NB4 (cell line): Measurements from ENCODE around the gene ACE.
"Not testable (repeated sequence)": the region's sequence is repeated elsewhere in the genome, so short reads cannot be mapped to it uniquely, and the experiment has no call there.

Source experiments
- DNase-seq: peaks from one replicate; pipeline ENCODE4 v3.0.0; 2010; ENCODE audit warnings: low read depth
- H3K4me3 ChIP-seq: one replicate; pipeline ENCODE4 v1.5.1; 2011; ENCODE audit warnings: mild to moderate bottlenecking, low read depth, low read length, moderate library complexity
- MYC ChIP-seq: IDR thresholded peaks from 2 replicates; pipeline ENCODE4 v1.6.1; 2011; ENCODE audit warnings: low read depth, low read length
- POLR2A ChIP-seq: IDR thresholded peaks from 2 replicates; pipeline ENCODE4 v1.6.1; 2011; ENCODE audit warnings: mild to moderate bottlenecking; ENCODE audit not compliant: insufficient read length; ENCODE audit errors: extremely low read depth
- TF ChIP-seq, protein P1 (sequence below): IDR thresholded peaks from 2 replicates; pipeline ENCODE4 v1.6.1; 2011; ENCODE audit warnings: low read depth, low read length
- TF ChIP-seq, protein P2 (sequence below): IDR thresholded peaks from one replicate; pipeline ENCODE4 v1.5.1; 2012; ENCODE audit warnings: low read depth, low read length

The ACE gene

GRCh38 chr17:63458478-63458877 is 18.4 kb upstream of the ACE start:
- H3K4me3 ChIP-seq = no peak overlapping the region
- no peak for DNase-seq
- no peak for TF ChIP-seq MYC
- no peak for TF ChIP-seq POLR2A
- TF ChIP-seq, protein P1, sequence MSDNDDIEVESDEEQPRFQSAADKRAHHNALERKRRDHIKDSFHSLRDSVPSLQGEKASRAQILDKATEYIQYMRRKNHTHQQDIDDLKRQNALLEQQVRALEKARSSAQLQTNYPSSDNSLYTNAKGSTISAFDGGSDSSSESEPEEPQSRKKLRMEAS = no peak
- TF ChIP-seq, protein P2, sequence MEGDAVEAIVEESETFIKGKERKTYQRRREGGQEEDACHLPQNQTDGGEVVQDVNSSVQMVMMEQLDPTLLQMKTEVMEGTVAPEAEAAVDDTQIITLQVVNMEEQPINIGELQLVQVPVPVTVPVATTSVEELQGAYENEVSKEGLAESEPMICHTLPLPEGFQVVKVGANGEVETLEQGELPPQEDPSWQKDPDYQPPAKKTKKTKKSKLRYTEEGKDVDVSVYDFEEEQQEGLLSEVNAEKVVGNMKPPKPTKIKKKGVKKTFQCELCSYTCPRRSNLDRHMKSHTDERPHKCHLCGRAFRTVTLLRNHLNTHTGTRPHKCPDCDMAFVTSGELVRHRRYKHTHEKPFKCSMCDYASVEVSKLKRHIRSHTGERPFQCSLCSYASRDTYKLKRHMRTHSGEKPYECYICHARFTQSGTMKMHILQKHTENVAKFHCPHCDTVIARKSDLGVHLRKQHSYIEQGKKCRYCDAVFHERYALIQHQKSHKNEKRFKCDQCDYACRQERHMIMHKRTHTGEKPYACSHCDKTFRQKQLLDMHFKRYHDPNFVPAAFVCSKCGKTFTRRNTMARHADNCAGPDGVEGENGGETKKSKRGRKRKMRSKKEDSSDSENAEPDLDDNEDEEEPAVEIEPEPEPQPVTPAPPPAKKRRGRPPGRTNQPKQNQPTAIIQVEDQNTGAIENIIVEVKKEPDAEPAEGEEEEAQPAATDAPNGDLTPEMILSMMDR = no peak

- TF ChIP-seq POLR2A (no peak), MYC (no peak)
- TF ChIP-seq, protein P1 = no peak
- TF ChIP-seq, protein P2 = no peak
- no peak overlapping the region for H3K4me3 ChIP-seq
- DNase-seq = no peak
These were observed 16.8 kb upstream of the ACE start for GRCh38 chr17:63460018-63460417.

GRCh38 chr17:63463771-63464170 is 13.1 kb upstream of the ACE start:
- TF ChIP-seq, protein P2 = no peak
- TF ChIP-seq, protein P1 = no peak
- TF ChIP-seq MYC (no peak), POLR2A (no peak)
- no peak for DNase-seq
- H3K4me3 ChIP-seq = no peak overlapping the region

DNA sequence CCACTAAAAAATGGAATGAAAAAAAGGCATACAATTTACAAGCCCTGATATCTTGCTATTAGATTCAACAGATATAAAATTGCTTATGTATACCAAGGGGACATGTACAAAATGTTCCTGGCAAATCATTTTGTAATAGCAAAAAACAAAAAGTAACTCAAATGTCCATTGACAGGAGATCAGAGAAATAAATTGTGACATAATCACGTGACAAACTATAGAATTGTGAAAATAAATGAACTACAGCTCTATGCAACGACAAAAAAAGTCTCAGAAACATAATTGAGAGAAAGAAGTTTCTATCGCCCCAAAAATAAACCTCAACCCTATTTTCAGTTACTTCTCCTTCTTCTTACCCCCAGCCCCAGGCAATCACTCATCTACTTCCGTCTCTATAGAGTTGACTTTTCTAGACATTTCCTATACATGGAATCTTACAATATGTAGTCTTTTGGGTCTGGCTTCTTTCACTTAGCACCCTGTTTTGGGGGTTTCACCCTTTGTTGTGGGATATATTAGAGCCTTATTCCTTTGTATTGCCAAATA is 12.1 kb upstream of the ACE start:
- no peak for TF ChIP-seq MYC
- TF ChIP-seq, protein P2 = no peak
- TF ChIP-seq, protein P1 = no peak
- no peak overlapping the region for H3K4me3 ChIP-seq
- DNase-seq = no peak

GRCh38 chr17:63468099-63468498 is 8.8 kb upstream of the ACE start:
- not testable (repeated sequence) for DNase-seq, H3K4me3 ChIP-seq

- TF ChIP-seq, protein P1 = no peak
- TF ChIP-seq MYC (no peak), POLR2A (no peak)
- TF ChIP-seq, protein P2 = no peak
- H3K4me3 ChIP-seq = no peak overlapping the region
- no peak for DNase-seq
These were observed 2.7 kb upstream of the ACE start for GRCh38 chr17:63474174-63474573.
